ENCODE data around the gene NRP1.
"Not testable (repeated sequence)": the region's sequence is repeated elsewhere in the genome, so short reads cannot be mapped to it uniquely, and the experiment has no call there.

NRP1 gene

DNA sequence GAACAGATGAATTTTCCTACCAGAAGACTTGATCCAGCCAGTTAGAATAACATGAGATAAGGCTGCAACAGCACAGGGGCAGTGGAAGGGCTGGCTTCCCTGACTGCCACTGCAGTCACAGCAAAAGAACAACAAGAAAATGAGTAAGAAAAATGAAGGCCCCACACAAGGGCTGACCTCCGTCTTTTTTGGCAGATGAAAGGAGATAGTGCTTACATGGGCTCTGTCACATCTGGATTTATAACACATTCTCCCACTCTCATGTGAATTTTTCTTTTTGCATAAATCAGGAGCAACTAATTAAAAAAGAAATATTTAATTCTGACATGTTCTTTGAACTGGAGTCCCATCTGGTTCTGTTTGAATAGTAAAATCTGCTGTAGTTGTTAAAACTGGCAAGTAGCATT is 99.6 kb downstream of the NRP1 start:
- no peak for DNase-seq

DNA sequence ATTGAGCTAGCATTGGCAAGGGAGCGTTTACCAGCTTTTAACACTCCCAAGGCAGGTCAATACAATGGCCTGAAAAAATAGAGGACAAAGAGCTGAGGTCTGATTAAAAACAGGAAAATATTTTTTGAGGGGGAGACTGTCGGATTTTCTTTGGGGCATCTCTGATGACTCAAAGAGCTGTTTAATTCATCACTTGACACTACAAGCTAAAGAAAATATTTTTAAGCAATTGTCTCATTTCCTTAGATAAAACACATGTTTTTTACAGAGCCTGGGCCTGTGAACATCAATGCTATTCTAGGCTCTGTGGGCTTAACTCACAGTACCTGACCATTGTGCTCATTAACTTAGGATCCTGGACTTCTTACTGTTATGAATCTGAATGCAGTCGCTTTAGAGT is 100.8 kb downstream of the NRP1 start:
- no peak for DNase-seq

DNA sequence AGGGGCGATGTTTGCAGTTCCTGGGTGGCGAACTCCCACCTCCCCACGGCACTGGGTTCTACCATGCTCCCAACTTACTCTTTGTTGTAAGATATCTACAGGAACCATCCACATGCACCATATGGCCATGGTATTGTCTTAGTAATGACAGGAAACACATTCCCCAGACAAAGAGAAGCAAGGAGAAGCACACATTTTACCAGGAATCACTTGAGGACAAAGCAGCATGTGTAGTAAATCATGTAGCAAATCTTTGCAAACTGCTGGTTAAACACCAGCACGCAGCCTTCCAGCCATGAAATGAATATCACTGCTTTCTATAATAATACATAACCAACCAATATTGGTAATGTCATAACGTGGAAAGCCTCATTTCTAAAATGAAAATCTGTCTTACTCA is 101.2 kb downstream of the NRP1 start:
- DNase-seq = no peak

DNA sequence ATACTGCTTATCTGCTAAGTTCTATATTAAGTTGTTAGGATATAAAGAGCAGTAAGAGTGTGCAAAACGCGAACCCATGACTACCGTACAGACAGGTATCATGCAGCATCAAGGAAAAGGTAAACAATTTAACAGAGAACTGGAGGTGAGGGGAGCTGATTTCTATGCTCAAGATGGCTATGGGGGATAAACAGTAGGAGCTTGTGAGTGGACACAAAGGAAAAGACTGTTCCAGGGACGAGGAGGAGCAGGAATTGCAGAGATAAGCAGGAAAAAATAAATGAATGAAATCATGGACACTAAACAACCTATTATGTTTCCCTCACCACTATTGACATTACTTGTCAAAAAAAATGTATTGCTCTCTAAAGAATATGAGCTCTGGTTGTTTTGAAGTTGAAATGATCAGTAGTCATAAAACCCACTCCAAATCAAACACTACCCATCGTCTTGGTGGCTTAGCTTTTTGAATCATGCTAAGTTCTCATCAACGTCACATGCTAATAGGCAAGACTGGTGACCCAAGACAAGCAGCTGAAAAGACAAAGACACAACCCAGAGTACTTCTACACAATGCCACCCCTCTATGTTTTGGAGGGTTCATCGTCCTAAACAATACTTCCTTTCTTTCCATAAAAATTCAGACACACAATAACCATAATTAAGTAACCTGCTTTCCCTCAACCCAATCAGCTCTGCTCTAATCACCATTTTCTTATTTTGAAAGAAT is 102.7 kb downstream of the NRP1 start:
- DNase-seq = no peak

DNA sequence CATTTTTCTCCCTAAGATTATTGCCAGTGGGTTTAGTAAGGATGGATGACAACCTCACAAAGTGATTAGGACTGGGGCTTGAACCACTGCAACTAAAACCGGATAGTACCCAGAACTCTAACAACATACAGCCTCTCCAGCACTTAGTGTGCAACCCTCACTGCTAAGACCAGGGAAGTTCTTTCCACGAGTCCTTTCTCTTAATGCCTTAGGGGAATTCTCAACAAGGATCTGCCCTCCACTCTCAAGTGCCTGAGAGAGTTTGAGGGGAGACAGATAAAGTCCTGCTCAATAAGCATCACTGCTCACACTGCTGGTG is 104.6 kb downstream of the NRP1 start:
- DNase-seq = no peak

DNA sequence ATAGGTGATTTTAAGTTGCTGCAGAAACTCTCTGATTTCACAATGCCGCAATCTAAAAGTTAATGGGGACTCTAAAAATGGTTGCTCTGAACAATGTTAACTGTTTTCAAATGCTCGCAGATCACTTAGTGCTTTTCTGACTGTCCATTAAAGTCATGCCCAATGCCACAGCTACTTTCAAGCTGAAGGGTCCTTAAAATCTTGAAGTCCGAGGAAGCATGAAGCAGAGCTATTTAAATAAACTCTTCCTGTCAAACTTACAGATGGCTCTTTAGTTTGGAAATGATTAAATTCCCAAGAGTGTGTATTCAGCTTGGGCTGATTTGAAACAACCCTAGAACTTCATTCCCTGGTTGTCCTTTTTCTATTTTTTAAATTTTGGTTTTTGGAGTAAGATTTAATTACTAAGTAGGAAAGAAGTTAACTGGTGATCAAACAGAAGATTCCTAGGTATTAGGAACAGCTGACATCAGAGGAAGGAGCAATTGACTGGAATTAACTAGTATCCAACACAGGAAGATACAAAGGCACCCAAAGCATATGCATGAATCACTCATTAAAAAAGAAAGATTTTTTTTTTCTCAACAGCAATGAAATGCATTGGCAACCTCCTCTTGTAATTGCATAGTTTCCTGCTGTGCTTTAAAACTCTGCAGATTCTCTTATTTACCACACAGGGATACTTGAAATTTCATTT is 105.1 kb downstream of the NRP1 start:
- no peak for DNase-seq

DNA sequence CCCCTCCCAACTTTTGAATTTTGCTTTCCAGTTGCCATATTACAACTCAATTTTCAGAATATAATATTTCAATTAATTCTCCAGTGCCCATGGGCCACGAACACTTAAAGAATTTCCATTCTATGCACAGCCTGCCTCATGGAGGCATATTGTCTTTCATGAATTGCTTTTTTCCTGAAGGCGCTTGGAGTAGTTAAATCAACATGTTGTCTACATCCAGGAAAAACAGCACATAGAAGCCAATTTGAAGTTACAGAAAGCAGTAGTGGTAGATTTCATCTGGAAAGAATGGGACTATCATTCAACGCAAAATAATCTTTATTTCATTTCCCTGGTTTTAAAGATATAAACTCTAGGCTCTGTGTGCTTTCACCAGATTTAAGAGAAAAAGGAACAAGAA is 106.0 kb downstream of the NRP1 start:
- no peak for DNase-seq

DNA sequence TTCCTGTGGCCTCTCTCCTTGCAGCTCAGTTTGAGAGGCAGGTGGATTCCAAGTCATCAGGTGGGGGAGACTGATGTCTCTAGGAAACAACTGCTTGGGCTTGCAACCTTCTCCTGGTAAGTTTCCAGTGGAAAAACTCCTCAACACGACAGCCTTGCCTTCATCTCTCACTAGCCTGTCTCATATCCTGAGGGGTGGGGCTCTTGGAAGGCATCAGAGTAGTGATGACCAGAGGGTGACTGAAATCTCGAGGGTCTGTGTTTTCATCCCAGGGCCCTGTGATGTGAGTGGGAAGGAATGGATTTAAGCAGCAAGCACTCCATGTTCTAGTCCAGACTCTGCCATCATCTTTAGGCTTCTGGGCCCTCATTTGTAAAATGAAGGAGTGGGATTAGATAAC is 107.0 kb downstream of the NRP1 start:
- no peak for DNase-seq

DNA sequence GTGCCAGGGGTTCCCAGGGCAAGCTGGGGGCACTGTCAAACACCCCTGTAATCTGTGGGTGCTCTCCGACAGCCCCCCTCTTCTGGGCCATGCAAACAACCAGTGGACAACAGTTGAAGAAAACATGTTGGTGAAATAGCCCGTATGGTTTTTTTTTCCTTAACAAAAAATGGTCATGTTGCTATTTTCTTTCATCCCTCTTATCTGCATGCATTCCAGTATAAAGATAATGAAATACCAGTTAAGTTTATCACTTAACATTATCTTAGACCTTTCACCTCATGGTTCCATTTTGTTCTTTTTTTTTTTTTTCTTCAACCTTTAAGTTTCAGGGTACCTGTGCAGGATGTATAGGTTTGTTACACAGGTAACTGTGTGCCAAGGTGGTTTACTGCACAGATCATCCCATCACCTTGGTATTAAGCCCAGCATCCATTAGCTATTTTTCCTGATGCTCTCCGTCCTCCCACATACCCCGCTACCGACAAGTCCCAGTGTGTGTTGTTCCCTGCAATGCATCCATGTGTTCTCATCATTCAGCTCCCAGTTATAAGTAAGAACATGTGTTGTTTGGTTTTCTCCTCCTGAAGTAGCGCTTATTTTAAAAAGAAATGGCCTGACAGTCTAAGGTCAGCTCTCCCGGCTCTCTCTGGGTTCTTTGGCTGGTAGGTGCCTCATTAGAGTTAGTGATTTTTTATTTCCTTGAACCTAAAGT is 110.1 kb downstream of the NRP1 start:
- no peak for DNase-seq

DNA sequence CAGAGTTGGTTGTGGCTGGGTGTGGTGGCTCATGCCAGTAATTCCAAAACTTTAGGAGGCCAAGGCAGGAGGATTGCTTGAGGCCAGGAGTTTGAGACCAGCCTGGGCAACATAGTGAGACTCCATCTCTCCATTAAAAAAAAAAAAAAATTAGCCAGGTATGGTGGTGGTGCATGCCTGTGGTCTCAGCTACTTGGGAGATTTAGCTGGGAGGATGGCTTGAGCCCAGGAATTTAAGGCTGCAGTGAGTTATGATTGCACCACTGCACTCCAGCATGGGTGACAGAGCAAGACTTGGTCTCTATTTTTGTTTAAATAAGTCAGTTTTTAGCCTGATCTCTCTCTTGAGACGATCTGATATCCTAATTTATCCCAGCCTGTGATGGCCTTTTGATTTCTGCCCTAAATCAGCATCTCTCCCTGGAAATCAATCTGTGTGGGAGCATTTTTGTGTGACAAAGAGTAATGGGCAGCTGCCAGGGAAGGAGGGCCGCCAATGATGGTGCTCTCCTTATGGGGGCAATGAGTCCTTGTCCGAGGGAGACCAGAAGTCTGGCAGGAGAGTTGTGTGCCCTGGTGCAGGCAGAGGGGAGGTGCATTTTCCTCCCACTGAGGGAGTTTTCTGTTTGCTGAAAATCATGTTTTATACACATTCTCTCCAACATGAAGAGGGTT is 111.0 kb downstream of the NRP1 start:
- no peak for DNase-seq

DNA sequence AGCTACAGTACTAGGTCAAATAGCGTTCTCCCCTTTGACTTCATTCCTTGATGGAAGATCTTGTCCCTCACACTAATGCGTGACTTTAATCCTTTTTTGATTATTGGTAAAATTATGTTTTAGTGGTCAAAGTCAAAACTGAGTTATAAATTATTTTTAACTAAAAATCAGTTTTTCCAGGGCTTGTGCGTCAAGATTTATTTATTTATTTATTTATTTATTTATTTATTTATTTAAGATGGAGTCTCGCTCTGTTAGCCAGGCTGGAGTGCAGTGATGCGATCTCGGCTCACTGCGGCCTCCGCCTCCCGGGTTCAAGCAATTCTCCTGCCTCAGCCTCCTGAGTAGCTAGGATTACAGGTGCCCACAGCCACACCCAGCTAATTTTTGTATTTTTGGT is 112.2 kb downstream of the NRP1 start:
- DNase-seq = not testable (repeated sequence)

DNA sequence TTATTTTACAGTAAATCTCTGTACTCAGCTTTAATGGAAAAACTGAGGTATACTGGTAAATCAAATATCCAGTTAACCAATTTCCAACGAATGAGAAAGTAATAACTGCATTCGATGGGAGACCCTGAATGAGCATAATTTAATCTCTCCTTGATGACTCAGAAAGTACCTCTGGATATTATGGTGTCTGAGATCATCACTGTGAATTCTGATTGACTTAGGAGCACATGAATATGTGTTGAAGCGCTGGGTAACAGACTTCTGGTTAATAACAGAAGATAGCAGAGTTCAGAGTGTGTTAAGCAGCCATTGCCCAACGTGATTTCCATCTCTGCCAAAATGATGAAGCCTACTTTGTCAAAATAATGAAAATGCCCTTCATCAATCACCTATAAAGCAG is 116.6 kb downstream of the NRP1 start:
- no peak for DNase-seq

DNA sequence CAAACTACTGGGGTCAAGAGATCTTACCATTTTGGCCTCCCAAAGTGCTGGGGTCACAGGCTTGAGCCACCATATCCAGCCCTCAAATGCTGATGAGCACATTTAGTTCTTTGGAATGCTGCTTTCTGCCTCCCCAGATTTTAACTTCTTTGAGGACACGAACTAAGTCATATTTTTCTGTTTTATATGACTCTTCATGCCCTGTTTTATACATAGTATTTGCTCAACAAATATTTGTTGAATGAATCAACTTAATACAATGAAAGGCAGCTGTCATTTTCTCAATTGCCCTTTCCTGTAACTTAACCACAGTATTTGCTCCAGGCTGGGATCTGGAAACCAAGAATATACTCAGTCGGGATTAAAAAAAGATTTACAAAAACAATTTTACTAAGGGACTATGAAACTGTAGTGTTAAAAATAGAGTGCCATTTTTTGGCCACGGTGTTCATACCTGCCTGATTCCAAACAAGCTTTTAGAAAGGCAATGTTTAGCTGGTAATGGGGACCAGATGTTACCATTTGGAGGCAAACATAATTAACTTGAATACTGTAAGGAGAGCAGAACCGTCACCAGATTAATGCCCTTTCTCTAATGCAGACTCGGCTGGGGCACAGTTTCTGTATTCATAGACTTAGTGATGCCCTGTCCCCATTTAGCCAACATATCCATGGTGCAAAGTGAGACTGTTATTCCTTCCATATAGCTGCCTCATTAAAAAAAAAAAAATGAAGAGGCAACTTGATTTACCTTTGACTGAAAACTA is 117.6 kb downstream of the NRP1 start:
- no peak for DNase-seq

DNA sequence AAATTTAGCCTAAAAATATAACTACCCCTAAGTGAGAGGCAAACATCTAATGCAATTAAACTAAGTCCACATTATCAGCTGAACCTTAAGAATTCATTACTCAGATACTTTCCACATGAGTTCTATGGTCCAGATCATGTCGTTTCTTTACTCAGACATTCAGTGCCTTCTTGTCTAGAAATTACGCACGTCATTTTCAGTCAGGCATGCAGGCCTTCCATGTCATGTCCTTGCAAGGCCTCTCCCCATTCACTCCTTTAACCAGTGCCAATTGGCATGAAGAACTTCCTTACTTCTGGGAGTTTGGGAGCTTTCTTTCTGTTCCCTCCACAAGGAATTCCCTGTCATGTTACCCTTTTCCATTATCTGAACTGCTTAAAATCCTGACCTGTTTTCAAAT is 118.8 kb downstream of the NRP1 start:
- no peak for DNase-seq

DNA sequence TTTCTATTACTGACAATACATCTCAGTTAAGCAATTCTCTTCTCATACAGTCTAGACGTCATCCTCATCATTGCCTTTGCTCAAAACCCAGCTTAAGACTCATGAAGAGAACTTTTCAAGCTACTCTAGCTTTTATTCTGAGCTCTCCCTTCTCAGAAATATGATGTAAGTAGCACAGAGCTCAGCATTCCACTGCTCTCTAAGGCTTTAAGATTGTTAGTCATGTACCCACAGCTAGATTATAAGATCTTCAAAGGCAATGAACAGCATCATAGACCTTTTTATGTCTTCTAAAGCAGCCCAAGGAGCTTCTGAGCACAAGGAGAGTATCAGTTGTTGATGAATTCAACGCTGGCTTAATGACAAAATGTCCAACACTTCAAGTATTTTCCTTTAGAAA is 119.3 kb downstream of the NRP1 start:
- DNase-seq = no peak

DNA sequence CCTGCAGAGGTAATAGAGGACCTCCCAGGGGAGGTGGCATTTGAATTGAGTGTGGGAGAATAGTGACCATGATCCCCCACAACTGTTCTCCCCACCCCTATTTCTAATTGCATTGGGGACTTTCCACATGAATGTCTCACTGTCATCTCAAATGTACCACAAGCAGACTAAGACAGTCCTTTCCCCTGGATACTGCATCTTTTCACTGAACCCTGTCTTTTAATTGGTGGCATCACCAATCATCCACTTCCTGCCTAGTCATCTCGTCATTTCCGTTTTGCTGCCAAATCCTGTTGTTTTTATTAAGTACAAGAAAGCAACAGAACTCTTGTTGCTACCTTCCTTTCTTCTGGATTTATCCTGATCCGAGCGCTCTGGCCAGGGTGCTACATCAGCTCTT is 120.3 kb downstream of the NRP1 start:
- no peak for DNase-seq

DNA sequence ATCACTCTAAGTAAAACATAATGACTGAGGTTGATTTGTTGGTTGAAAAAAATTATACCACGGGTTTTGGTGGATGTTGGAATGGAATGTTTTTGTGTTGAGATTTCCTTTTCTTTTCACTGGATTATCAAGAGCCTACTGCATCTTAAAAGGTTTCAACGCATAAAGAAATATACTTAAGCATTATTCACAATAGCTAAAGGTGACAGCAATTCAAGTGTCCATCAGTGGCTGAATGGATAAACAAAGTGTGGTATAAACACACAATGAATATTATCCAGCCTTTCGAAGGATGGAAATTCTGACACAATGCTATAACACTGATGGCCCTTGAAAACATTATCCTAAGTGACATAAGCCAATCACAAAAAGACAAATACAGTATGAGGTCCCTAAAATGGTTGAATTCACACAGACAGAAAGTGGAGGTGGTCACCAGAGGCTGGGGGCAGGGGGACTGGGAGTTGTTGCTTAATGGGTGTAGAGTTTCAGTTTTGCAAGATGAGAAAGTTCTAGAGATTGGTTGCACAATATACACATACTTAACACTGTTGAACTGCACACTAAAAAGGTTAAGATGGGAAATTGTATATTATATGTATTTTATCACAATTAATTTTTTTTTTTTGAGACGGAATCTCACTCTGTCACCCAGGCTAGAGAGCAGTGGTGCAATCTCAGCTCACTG is 122.3 kb downstream of the NRP1 start:
- DNase-seq = no peak

DNA sequence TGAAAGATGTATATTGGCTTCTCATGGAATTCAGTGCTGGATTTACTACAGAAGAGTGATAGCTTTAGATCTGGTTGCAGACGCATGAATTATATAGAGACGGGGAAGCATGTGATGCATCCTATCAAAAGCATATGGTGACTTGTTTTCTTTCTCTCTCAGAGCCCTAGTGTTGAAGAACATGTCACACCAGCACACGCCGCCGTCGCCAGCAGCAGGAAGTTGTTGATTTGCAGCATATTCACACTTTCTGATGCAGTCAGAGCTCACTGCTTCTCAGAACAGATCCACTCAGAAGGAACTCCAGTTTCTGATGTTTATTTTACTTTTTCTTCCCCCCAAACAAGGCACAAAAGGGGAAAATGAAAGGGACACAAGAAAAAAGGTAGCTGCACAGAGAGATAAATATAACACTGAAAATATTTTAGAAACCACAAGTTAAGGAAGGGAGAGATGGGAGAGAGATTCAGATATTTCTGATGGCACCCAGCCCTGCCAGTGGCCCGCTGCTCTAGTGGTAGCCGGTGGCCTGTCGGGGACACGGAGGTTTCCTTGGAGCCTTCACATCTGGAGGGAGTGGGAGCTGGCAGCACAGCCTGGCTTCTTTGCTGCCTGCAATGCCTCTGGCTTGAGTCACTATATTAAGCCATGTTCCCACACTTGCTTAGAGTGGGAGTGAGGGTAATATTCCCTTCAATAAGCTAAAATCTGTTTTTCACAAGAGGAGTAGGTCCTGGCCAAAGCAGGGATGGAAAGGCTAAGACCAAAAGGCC is 123.2 kb downstream of the NRP1 start:
- peak; percentile 7 to 15 for DNase-seq

DNA sequence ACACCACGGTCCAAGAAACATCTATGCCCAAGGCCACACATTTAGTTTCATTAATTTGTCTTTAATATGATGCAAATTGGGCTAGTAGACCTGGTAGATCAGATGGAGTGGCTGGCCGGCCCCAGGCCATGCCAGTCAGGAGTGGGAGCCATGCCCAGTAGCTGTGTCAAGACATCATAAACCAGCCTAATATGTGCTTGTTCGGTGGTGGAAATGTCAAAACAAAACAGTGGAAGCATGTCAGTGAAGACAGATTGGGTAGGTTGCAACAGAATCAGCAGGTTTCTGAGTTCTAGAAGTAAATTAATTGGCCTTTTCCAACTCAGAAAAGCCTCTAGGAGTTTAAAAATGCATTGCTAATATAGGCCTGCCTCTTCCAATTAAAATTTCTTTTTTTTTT is 124.7 kb downstream of the NRP1 start:
- DNase-seq = no peak

DNA sequence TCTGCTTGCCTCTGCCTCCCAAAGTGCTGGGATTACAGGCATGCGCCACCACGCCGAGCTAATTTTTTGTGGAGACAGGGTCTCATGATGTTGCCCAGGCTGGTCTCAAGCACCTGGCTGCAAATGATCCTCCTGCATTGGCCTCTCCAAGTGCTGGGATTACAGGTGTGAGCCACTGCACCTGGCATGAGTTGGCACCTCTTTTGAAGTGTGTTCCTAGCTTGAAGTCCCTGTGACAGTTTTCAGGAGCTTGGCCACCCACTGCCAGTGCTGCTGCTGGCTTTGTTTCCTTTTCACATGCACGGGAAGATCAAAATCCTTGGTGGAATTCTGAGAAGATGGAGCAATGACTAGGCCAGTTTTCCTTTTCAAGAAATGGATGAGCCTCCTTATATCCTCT is 126.3 kb downstream of the NRP1 start:
- no peak for DNase-seq

DNA sequence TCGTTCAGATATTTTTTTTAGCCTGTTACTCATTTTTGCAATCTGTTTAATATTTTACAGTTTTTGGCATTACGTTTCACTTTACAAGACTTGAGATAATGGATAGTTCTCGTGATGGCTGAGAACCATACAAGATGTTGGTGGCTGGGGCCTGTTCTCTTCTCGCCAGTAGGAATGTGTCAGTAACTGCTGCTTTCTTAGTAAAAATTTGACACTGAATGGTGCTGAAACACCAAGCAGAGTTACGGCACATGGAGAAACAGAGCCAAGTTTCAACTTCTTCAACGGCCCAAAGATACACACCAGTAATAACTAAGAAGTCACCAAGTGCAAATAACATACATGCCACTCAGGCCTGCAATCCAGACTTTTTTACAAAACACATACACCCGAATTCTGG is 130.4 kb downstream of the NRP1 start:
- no peak for DNase-seq

DNA sequence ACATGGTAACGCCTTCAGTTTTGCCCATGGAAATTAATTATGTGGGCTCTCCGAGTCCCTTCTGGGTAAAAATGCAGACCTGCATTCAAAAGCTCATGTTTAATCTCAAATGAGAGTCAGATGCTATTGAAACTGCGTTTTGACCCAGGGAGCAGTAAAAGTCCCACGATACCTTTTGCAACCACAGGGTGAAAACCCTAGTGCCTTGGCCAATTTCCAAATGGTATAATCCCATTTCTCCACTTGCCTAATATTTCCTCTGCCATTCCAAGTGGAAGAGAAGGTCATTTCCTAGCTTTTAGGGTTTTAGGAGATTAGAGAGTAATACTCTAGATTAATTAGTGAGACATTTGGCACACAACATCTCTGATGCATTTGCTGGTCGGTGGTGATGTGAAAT is 132.5 kb downstream of the NRP1 start:
- DNase-seq = no peak

All from activated CD4-positive, alpha-beta T cell treated with anti-CD3 and anti-CD28 coated beads, Interleukin-2, amount 50 U/mL, for 48 hours (primary cell).